Endothelial cell (in vitro differentiated cells): ENCODE results near the gene CELF1. TPM values are rescaled to one million over a fixed set of nuclear protein-coding genes. Genes with fewer than 3 reads are reported as not detected.
A peak's percentile ranks its signal among the peaks of the same experiment; 100 is the strongest.
"Not testable (repeated sequence)": the region's sequence is repeated elsewhere in the genome, so short reads cannot be mapped to it uniquely, and the experiment has no call there.

Experiments used
- DNase-seq: peaks from one replicate; pipeline ENCODE4 v3.0.0; 2021; ENCODE audit warnings: low spot score
- H3K27ac Mint-ChIP-seq: one replicate; pipeline ENCODE4 v1.8.0; 2021; ENCODE audit warnings: mixed read lengths, inconsistent platforms; ENCODE audit not compliant: unreplicated experiment
- H3K27me3 Mint-ChIP-seq: one replicate; pipeline ENCODE4 v1.8.0; 2021; ENCODE audit warnings: mild to moderate bottlenecking, moderate library complexity, mixed read lengths, inconsistent platforms; ENCODE audit not compliant: unreplicated experiment
- H3K36me3 Mint-ChIP-seq: one replicate; pipeline ENCODE4 v1.8.0; 2021; ENCODE audit warnings: mild to moderate bottlenecking, low read depth, mixed read lengths, inconsistent platforms; ENCODE audit not compliant: unreplicated experiment
- H3K4me1 Mint-ChIP-seq: one replicate; pipeline ENCODE4 v1.8.0; 2021; ENCODE audit warnings: mild to moderate bottlenecking, mixed read lengths, inconsistent platforms; ENCODE audit not compliant: unreplicated experiment
- H3K4me3 Mint-ChIP-seq: one replicate; pipeline ENCODE4 v1.8.0; 2021; ENCODE audit warnings: mild to moderate bottlenecking, mixed read lengths, inconsistent platforms; ENCODE audit not compliant: unreplicated experiment
- H3K9me3 Mint-ChIP-seq: one replicate; pipeline ENCODE4 v1.8.0; 2021; ENCODE audit warnings: mixed read lengths, inconsistent platforms; ENCODE audit not compliant: unreplicated experiment
- CTCF ChIP-seq: fragments of 200-600 bp; sonication (generic); IDR thresholded peaks from one replicate; pipeline ENCODE4 v1.5.0; 2021; ENCODE audit warnings: antibody characterized with exemption; ENCODE audit not compliant: unreplicated experiment
- total RNA-seq: library from RNA; stranded (reverse); fragmentation: NEBNext Ultra II Directional; extraction: Animal tissue kit (Norgen Biotek cat#: 25700); gene quantifications from one replicate; pipeline ENCODE4 v1.2.1, GENCODE V29; 2021; ENCODE audit not compliant: unreplicated experiment

Gene CELF1
- total RNA-seq, 1 donor from 2014 or later: 162 TPM

GRCh38 chr11:47466201-47466600, 86.7 kb downstream of the CELF1 start:
- peak overlapping the region; percentile 16 for H3K4me3 Mint-ChIP-seq
- peaks cover 10% of the 10 kb centered on the region for H3K27me3 Mint-ChIP-seq
- H3K27ac Mint-ChIP-seq: peak overlapping the region; percentile 90
- H3K36me3 Mint-ChIP-seq: peaks cover 27% of the 10 kb centered on the region
- H3K4me1 Mint-ChIP-seq: peaks cover 49% of the 10 kb centered on the region
- H3K9me3 Mint-ChIP-seq: no peaks in the 10 kb centered on the region
- no peak for TF ChIP-seq CTCF
- no peak for DNase-seq

- H3K27ac Mint-ChIP-seq: no peak overlapping the region
- no peak for DNase-seq
These were observed 88.4 kb downstream of the CELF1 start for GRCh38 chr11:47464483-47464882.

GRCh38 chr11:47461876-47462275, 91.1 kb downstream of the CELF1 start:
- H3K27me3 Mint-ChIP-seq: peaks cover 9% of the 10 kb centered on the region
- DNase-seq: no peak

More at GRCh38 chr11:47464483-47464882, 88.4 kb downstream of the CELF1 start:
- Mint-ChIP-seq H3K36me3 (peaks cover 19% of the 10 kb centered on the region), H3K4me1 (peaks cover 45% of the 10 kb centered on the region), H3K27me3 (peaks cover 8% of the 10 kb centered on the region), H3K9me3 (no peaks in the 10 kb centered on the region), H3K4me3 (no peak overlapping the region)
- TF ChIP-seq CTCF: no peak

GRCh38 chr11:47460571-47461235, 92.2 kb downstream of the CELF1 start:
- Mint-ChIP-seq H3K4me1 (peaks cover 11% of the 10 kb centered on the region), H3K9me3 (no peaks in the 10 kb centered on the region), H3K27ac (no peak overlapping the region), H3K27me3 (peaks cover 15% of the 10 kb centered on the region), H3K4me3 (no peak overlapping the region), H3K36me3 (peaks cover 9% of the 10 kb centered on the region)
- no peak for TF ChIP-seq CTCF
- DNase-seq: no peak

More at GRCh38 chr11:47461876-47462275, 91.1 kb downstream of the CELF1 start:
- Mint-ChIP-seq H3K4me1 (peaks cover 22% of the 10 kb centered on the region), H3K9me3 (no peaks in the 10 kb centered on the region), H3K27ac (peak overlapping the region; percentile 44), H3K36me3 (peaks cover 9% of the 10 kb centered on the region), H3K4me3 (no peak overlapping the region)
- no peak for TF ChIP-seq CTCF

GRCh38 chr11:47454258-47454671, 98.7 kb downstream of the CELF1 start:
- DNase-seq: peak; percentile 67
- TF ChIP-seq CTCF: peak; percentile 43
- Mint-ChIP-seq H3K27me3 (peaks cover 15% of the 10 kb centered on the region), H3K27ac (peak overlapping the region; percentile 67)
- not testable (repeated sequence) for H3K4me3 Mint-ChIP-seq, H3K4me1 Mint-ChIP-seq, H3K36me3 Mint-ChIP-seq, H3K9me3 Mint-ChIP-seq
